Activated naive CD8-positive, alpha-beta T cell treated with anti-CD3 and anti-CD28 coated beads, Interleukin-2, amount 10 ng/mL, durations not matched to agents 7 days and 5 days (primary cell): ENCODE results near the gene LRRC36. TPM values are rescaled to one million over a fixed set of nuclear protein-coding genes. Genes with fewer than 3 reads are reported as not detected.

Experiments used
- total RNA-seq, 2 experiments: library from RNA; stranded (reverse); gene quantifications; one replicate each; pipeline ENCODE4 v1.2.3, GENCODE V29; 2021

The LRRC36 gene
- total RNA-seq, 2 experiments from 2014 or later = 0.28 to 0.64 TPM

Other genes with a start within 250 kb of the LRRC36 start
- 10 to 100 TPM; 16.6 to 17.3 TPM for gene PHAF1, start 216.9 kb upstream of the LRRC36 start, total RNA-seq
- gene B3GNT9, start 175.8 kb upstream of the LRRC36 start, total RNA-seq = 10 to 100 TPM in 1 of 2 experiments, 1 to 10 TPM in 1; 9.0 to 10.1 TPM
- gene TRADD, start 166.9 kb upstream of the LRRC36 start, total RNA-seq = 10 to 100 TPM; 77.3 to 81.7 TPM
- gene FBXL8, start 166.9 kb upstream of the LRRC36 start, total RNA-seq = 10 to 100 TPM; 34.1 to 41.3 TPM
- gene HSF4, start 162.1 kb upstream of the LRRC36 start, total RNA-seq = 10 to 100 TPM; 61.5 to 76.8 TPM
- gene NOL3, start 156.3 kb upstream of the LRRC36 start, total RNA-seq = 10 to 100 TPM; 17.7 to 18.6 TPM
- gene MATCAP1, start 142.9 kb upstream of the LRRC36 start, total RNA-seq = 10 to 100 TPM; 57.4 to 59.1 TPM
- gene EXOC3L1, start 136.7 kb upstream of the LRRC36 start, total RNA-seq = not detected
- 100 to 1,000 TPM; 105 to 114 TPM for gene E2F4, start 134.7 kb upstream of the LRRC36 start, total RNA-seq
- 1 to 10 TPM; 7.6 to 9.4 TPM for gene ELMO3, start 127.7 kb upstream of the LRRC36 start, total RNA-seq
- gene TMEM208, start 99.7 kb upstream of the LRRC36 start, total RNA-seq = 10 to 100 TPM; 30.3 to 30.5 TPM
- 10 to 100 TPM; 92.2 to 92.8 TPM for gene FHOD1, start 79.3 kb upstream of the LRRC36 start, total RNA-seq
- 1 to 10 TPM; 3.5 to 4.5 TPM for gene SLC9A5, start 77.8 kb upstream of the LRRC36 start, total RNA-seq
- 10 to 100 TPM; 15.7 to 18.2 TPM for gene PLEKHG4, start 47.3 kb upstream of the LRRC36 start, total RNA-seq
- 1 to 10 TPM; 1.2 to 1.6 TPM for gene KCTD19, start 74 bp upstream of the LRRC36 start, total RNA-seq
- gene TPPP3, start 66.7 kb downstream of the LRRC36 start, total RNA-seq = not detected
- under 1 TPM; 0.36 to 0.40 TPM for gene ZDHHC1, start 89.7 kb downstream of the LRRC36 start, total RNA-seq
- gene HSD11B2, start 104.3 kb downstream of the LRRC36 start, total RNA-seq = not detected
- gene ATP6V0D1, start 154.3 kb downstream of the LRRC36 start, total RNA-seq = 10 to 100 TPM; 41.8 to 48.8 TPM
- not detected for gene AGRP, start 156.7 kb downstream of the LRRC36 start, total RNA-seq
- 10 to 100 TPM; 28.7 to 35.7 TPM for gene RIPOR1, start 202.0 kb downstream of the LRRC36 start, total RNA-seq
- 10 to 100 TPM; 69.9 to 72.3 TPM for gene CTCF, start 235.7 kb downstream of the LRRC36 start, total RNA-seq